ENCODE results near the gene SETD9. TPM values are rescaled to one million over a fixed set of nuclear protein-coding genes. Genes with fewer than 3 reads are reported as not detected.

SETD9 gene
- total and polyA plus RNA-seq, 2 of the 13 experiments (the other 11 are each of a cell fraction or from before 2014, with no cell fraction given), result 4.8 to 17.8 TPM

DNA sequence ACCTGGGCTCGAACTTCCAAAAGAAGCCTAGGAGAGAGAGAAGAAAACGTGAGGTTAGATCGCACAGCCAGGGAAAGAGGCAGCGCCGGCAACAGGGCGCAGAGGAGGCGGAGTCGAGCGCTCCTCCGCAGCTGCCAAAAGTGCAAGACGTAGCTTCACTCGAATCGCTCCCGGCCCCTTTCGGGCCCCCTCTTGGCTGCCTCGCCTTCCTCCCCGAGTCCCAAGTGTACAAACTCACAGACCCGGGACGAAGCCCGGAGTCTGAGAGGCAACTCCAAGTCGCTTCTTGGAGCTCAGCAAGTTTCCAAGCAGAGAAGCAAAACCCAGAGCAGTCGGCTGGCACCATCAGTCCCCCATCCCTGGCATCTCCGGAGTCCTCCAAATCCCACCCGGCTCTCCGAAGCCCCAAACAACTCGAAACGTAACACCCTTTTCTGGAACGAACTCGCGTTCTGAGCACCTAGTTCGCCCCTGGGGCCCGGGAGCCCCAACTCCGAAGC, 41.3 kb downstream of the SETD9 start:
- peaks cover 1 to 11% of the 10 kb centered on the region in 2 experiments; a peak in 2 of 5 replicates for H3K36me3 ChIP-seq (replicated peaks in 1 of 2; ENCODE audit: control insufficient read depth in 1 of 2, insufficient read depth in 2 of 2, low read length in 2 of 2)
- ATAC-seq (peak; percentile 54), FAIRE-seq (peak; percentile 36), DNase-seq (ENCODE audit: low spot score) (peak; percentile 3)
- WGBS (ENCODE audit: low lambda C conversion rate), result 3% methylated on average over 27 of the region's 33 CpGs
- no TSS peak for BruUV-seq (replicated peaks)
- H2AFZ ChIP-seq (ENCODE audit: low read length), result no peak overlapping the region
- TF ChIP-seq NCOA5 (CRISPR knock-in tag; IDR thresholded peaks at IDR 0.05) (no peak), AKAP8 (CRISPR knock-in tag; IDR thresholded peaks at IDR 0.05) (no peak), ZNF263 (CRISPR knock-in tag; IDR thresholded peaks at IDR 0.05) (peak; percentile 71), XRCC5 (optimal IDR thresholded peaks at IDR 0.05; ENCODE audit: low read length) (peak; percentile 10), AGO2 (optimal IDR thresholded peaks at IDR 0.05; ENCODE audit: low read depth, low read length) (peak; percentile 4), HNRNPLL (IDR thresholded peaks at IDR 0.05; ENCODE audit: low read depth, low read length, poor library complexity, severe bottlenecking) (peak; percentile 34), ZNF556 (CRISPR knock-in tag; IDR thresholded peaks at IDR 0.05; ENCODE audit: borderline replicate concordance) (peak; percentile 55; the same call in 1 of the 2 replicates), SP5 (CRISPR knock-in tag; IDR thresholded peaks at IDR 0.05; ENCODE audit: borderline replicate concordance, low read depth) (peak; percentile 71; the same call in 1 of the 2 replicates), KAT2B (IDR thresholded peaks at IDR 0.05; ENCODE audit: borderline replicate concordance, low read depth, low read length) (no peak), ZNF292 (CRISPR knock-in tag; IDR thresholded peaks at IDR 0.05; ENCODE audit: borderline replicate concordance, low read depth) (peak; percentile 61; the same call in 1 of the 2 replicates), KMT2A (CRISPR knock-in tag; IDR thresholded peaks at IDR 0.05) (0 out of 2 replicates have a peak, but pooled peaks have one; percentile 57), SALL1 (CRISPR knock-in tag; IDR thresholded peaks at IDR 0.05) (0 out of 2 replicates have a peak, but pooled peaks have one; percentile 3), KDM2A (CRISPR knock-in tag; IDR thresholded peaks at IDR 0.05; ENCODE audit: borderline replicate concordance, low read depth) (peak; percentile 47; the same call in 1 of the 2 replicates)
- TF ChIP-seq, protein P1, sequence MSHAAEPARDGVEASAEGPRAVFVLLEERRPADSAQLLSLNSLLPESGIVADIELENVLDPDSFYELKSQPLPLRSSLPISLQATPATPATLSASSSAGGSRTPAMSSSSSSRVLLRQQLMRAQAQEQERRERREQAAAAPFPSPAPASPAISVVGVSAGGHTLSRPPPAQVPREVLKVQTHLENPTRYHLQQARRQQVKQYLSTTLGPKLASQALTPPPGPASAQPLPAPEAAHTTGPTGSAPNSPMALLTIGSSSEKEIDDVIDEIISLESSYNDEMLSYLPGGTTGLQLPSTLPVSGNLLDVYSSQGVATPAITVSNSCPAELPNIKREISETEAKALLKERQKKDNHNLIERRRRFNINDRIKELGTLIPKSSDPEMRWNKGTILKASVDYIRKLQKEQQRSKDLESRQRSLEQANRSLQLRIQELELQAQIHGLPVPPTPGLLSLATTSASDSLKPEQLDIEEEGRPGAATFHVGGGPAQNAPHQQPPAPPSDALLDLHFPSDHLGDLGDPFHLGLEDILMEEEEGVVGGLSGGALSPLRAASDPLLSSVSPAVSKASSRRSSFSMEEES (CRISPR knock-in tag; IDR thresholded peaks at IDR 0.05), result no peak
- TF ChIP-seq, protein P2, sequence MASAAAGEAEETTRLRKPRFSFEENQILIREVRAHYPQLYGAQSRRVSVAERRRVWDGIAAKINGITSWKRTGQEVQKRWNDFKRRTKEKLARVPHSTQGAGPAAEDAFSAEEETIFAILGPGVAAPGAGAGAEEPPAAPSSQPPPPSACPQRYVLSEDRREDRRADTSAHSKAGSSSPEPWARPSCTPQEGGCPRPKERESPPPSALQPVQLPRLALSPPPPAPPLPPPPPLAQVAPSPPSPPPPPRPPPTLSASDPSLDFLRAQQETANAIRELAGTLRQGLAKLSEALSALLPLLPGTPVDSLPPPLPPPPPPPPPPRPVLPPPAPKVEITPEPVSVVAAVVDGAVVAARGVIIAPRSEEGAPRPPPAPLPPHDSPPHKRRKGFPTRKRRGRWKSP (CRISPR knock-in tag; IDR thresholded peaks at IDR 0.05), result 0 out of 2 replicates have a peak, but pooled peaks have one; percentile 41
- TF ChIP-seq, protein P3, sequence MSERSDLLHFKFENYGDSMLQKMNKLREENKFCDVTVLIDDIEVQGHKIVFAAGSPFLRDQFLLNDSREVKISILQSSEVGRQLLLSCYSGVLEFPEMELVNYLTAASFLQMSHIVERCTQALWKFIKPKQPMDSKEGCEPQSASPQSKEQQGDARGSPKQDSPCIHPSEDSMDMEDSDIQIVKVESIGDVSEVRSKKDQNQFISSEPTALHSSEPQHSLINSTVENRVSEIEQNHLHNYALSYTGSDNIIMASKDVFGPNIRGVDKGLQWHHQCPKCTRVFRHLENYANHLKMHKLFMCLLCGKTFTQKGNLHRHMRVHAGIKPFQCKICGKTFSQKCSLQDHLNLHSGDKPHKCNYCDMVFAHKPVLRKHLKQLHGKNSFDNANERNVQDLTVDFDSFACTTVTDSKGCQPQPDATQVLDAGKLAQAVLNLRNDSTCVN (CRISPR knock-in tag; IDR thresholded peaks at IDR 0.05; ENCODE audit: borderline replicate concordance), result no peak
- TF ChIP-seq, protein P4, sequence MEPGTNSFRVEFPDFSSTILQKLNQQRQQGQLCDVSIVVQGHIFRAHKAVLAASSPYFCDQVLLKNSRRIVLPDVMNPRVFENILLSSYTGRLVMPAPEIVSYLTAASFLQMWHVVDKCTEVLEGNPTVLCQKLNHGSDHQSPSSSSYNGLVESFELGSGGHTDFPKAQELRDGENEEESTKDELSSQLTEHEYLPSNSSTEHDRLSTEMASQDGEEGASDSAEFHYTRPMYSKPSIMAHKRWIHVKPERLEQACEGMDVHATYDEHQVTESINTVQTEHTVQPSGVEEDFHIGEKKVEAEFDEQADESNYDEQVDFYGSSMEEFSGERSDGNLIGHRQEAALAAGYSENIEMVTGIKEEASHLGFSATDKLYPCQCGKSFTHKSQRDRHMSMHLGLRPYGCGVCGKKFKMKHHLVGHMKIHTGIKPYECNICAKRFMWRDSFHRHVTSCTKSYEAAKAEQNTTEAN (CRISPR knock-in tag; conservative IDR thresholded peaks at IDR 0.05), result no peak
- peak overlapping the region; percentile 90 to 95 (median 91) for H3K4me3 ChIP-seq (replicated peaks in 1 of 3; ENCODE audit: insufficient read depth in 1 of 3, low read depth in 2 of 3, low read length in 3 of 3)
- ChIA-PET POLR2A (interaction anchor here (0.9 to 2.8 kb wide), 7 partner anchors 11 to 223 kb away, joined by 3 to 25 read pairs (median 6); partner anchors contain the start of genes GPBP1 and SETD9), CTCF (ENCODE audit: low intra/inter-chr PET ratio, low total read pairs) (no interaction called here)
- no peaks in the 10 kb centered on the region for H3K9me3 ChIP-seq (ENCODE audit: low read length)
- H3K79me2 ChIP-seq (ENCODE audit: insufficient read depth, low read length), result peaks cover 23% of the 10 kb centered on the region
- H3K27me3 ChIP-seq (ENCODE audit: control insufficient read depth in 1 of 2, insufficient read depth in 2 of 2, low read length in 2 of 2), result no peaks in the 10 kb centered on the region; a peak in 1 of 5 replicates
- peak overlapping the region; percentile 89 for H3K4me2 ChIP-seq (ENCODE audit: low read depth, low read length)
- H3K27ac ChIP-seq (ENCODE audit: extremely low read length, insufficient read depth, low read length), result peak overlapping the region; percentile 72
- intact Hi-C loops (cut with micrococcal nuclease; ENCODE audit: unreplicated experiment), result loop anchor here (2.0 to 5.0 kb wide), 2 partner anchors 38 to 132 kb away; no protein-coding TSS in a partner anchor
- H3K9ac ChIP-seq (ENCODE audit: insufficient read depth, low read depth, low read length), result peak overlapping the region; percentile 83
- H3K4me1 ChIP-seq (ENCODE audit: insufficient read depth, low read length), result peaks cover 31% of the 10 kb centered on the region
- H4K20me1 ChIP-seq (ENCODE audit: insufficient read depth, low read length), result 0 out of 2 replicates have a peak, but pooled peaks cover 7% of the 10 kb centered on the region
- in situ Hi-C loops (cut with HindIII; ENCODE audit: extremely low pct_ligation_motif_present, low pct_unique_long_range_greater_than_20kb), result loop anchor here (25.0 kb wide), 1 partner anchor 187 kb away; no protein-coding TSS in a partner anchor

All from HepG2 (cell line).